Fibroblast of the aortic adventitia (primary cell): ENCODE data around the gene ZNF575. TPM values are rescaled to one million over a fixed set of nuclear protein-coding genes. Genes with fewer than 3 reads are reported as not detected.

Source experiments
- DNase-seq: peaks from one replicate; pipeline ENCODE4 v3.0.0-alpha.2; 2010; ENCODE audit warnings: low read depth
- H3K4me3 ChIP-seq: 2 replicates; pipeline ENCODE4 v1.5.1; 2011; ENCODE audit warnings: low read depth, mild to moderate bottlenecking, control low read depth, low read length, moderate library complexity
- CTCF ChIP-seq: IDR thresholded peaks from 2 replicates; pipeline ENCODE4 v1.5.1; 2011; ENCODE audit warnings: mild to moderate bottlenecking, low read length, control low read depth, inconsistent platforms; ENCODE audit not compliant: insufficient read depth
- total RNA-seq: library from RNA; depleted of rRNA; stranded (reverse); fragments of >200 nt; gene quantifications from 2 replicates; pipeline ENCODE4 v1.2.3, GENCODE V29; 2012; ENCODE audit warnings: low replicate concordance

The ZNF575 gene
- total RNA-seq: 0.63 TPM in 1 of 2 replicates, not detected in the other

GRCh38 chr19:43532962-43533545 is at the start of gene ZNF575:
Gene ZNF575 (plus strand): TSS chr19:43533188. CDS start chr19:43534423, 1,235 bp downstream.
- DNase-seq: peak; percentile 94
- TF ChIP-seq CTCF: no peak
- H3K4me3 ChIP-seq: peak within 1 kb of the TSS; percentile 73

GRCh38 chr19:43483281-43483680 is 49.7 kb upstream of the ZNF575 start:
- TF ChIP-seq CTCF: no peak
- no peak overlapping the region for H3K4me3 ChIP-seq
- no peak for DNase-seq

- H3K4me3 ChIP-seq: no peak overlapping the region
- TF ChIP-seq CTCF: no peak
- no peak for DNase-seq
These were observed 47.0 kb upstream of the ZNF575 start for GRCh38 chr19:43485951-43486350.

- no peak overlapping the region for H3K4me3 ChIP-seq
- no peak for TF ChIP-seq CTCF
- DNase-seq: no peak
These were observed 46.6 kb upstream of the ZNF575 start for GRCh38 chr19:43486412-43486811.

- no peak overlapping the region for H3K4me3 ChIP-seq
- TF ChIP-seq CTCF: no peak
These were observed 44.8 kb upstream of the ZNF575 start for GRCh38 chr19:43488179-43488578.

GRCh38 chr19:43489310-43489709 is 43.7 kb upstream of the ZNF575 start:
- no peak overlapping the region for H3K4me3 ChIP-seq
- TF ChIP-seq CTCF: no peak
- DNase-seq: no peak

More at GRCh38 chr19:43488179-43488578, 44.8 kb upstream of the ZNF575 start:
- DNase-seq: no peak
